HCT116 (cell line): Measurements from ENCODE around the gene TRAF5. TPM values are rescaled to one million over a fixed set of nuclear protein-coding genes. Genes with fewer than 3 reads are reported as not detected.

ENCODE experiments used
- ATAC-seq: fragments of 200-7000 bp; cut with Tn5 transposase; 2 replicates; pipeline ENCODE4 v1.9.1; 2020; ENCODE audit warnings: mild to moderate bottlenecking, moderate library complexity
- BruUV-seq: library from RNA; stranded (reverse); fragments of 400-500 nt; replicated peaks from 2 replicates; lab custom pipeline; 2021; lab: Mats Ljungman, UMichigan
- CTCF ChIA-PET: fragments of 300-600 bp; sonication (Branson Sonifier 250); formaldehyde crosslinking; loops from one replicate; lab custom pipeline; 2021; ENCODE audit warnings: antibody characterized with exemption; lab: Charles Lee
- POLR2A ChIA-PET: fragments of 300-600, 350-600 bp; sonication (Branson Sonifier 250); formaldehyde crosslinking; loops from one replicate; lab custom pipeline; 2021; ENCODE audit warnings: antibody characterized with exemption; lab: Charles Lee
- RAD21 ChIA-PET, 2 experiments: fragments of 300-600 bp; sonication (Branson Sonifier 250); formaldehyde crosslinking; loops; one replicate each; lab custom pipeline; 2023; ENCODE audit warnings: low total read pairs in 2 of 2; ENCODE audit not compliant: uncharacterized antibody in 2 of 2, unreplicated experiment in 2 of 2, low non-redundant PET in 1 of 2; lab: Charles Lee
- DNase-seq: peaks from one replicate; pipeline ENCODE4 v3.0.0-alpha.2; 2010; ENCODE audit warnings: low read depth, low spot score
- H2AFZ ChIP-seq: fragments of 200-600 bp; shearing (Covaris generic), sonication (generic); 2 replicates; pipeline ENCODE4 v1.6.1; 2017; ENCODE audit warnings: low read depth, mixed run types, mixed read lengths, antibody characterized with exemption, low read length; ENCODE audit not compliant: poor library complexity, severe bottlenecking
- H3K27ac ChIP-seq: 2 replicates; pipeline ENCODE4 v1.5.1; 2012; ENCODE audit warnings: low read depth, low read length
- H3K27me3 ChIP-seq: fragments of 200-600 bp; sonication (generic); 2 replicates; pipeline ENCODE4 v1.6.1; 2016; ENCODE audit warnings: mixed run types, low read length, mixed read lengths; ENCODE audit not compliant: insufficient read depth
- H3K36me3 ChIP-seq, 2 experiments: fragments of 200-500 bp in 1 of 2; fragments of 200-600 bp in 1 of 2; sonication (Bioruptor generic) in 1 of 2; sonication (generic) in 1 of 2; 2 replicates each; pipeline versions ENCODE4 v1.5.1 to v1.6.1; 2014 to 2016; ENCODE audit warnings: low read length in 2 of 2, inconsistent platforms in 1 of 2, mixed read lengths in 1 of 2, mixed run types in 1 of 2; ENCODE audit not compliant: insufficient read depth in 2 of 2, control insufficient read depth in 1 of 2
- H3K4me1 ChIP-seq, 2 experiments: fragments of 200-600 bp in 1 of 2; sonication (generic) in 1 of 2; 2 replicates each; pipeline versions ENCODE4 v1.5.1 to v1.6.1; 2012 to 2017; ENCODE audit warnings: low read length in 2 of 2, inconsistent platforms in 1 of 2, mild to moderate bottlenecking in 1 of 2, mixed read lengths in 1 of 2, mixed run types in 1 of 2, moderate library complexity in 1 of 2; ENCODE audit not compliant: insufficient read depth in 2 of 2, control insufficient read depth in 1 of 2
- H3K4me2 ChIP-seq: fragments of 200-600 bp; sonication (generic); 2 replicates; pipeline ENCODE4 v1.6.1; 2017; ENCODE audit warnings: mixed run types, low read length, mixed read lengths
- H3K4me3 ChIP-seq, 2 experiments: fragments of 200-600 bp in 1 of 2; sonication (generic) in 1 of 2; replicated peaks in 1 of 2; 2 replicates each; pipeline ENCODE4 v1.5.1; 2011 to 2016; ENCODE audit warnings: low read length in 2 of 2, control low read depth in 1 of 2, low read depth in 1 of 2, mild to moderate bottlenecking in 1 of 2, mixed read lengths in 1 of 2, mixed run types in 1 of 2
- H3K79me2 ChIP-seq: fragments of 200-600 bp; sonication (generic); 2 replicates; pipeline ENCODE4 v1.6.1; 2017; ENCODE audit warnings: mild to moderate bottlenecking, mixed run types, low read length, moderate library complexity, mixed read lengths; ENCODE audit not compliant: insufficient read depth
- H3K9ac ChIP-seq: fragments of 200-600 bp; sonication (generic); 2 replicates; pipeline ENCODE4 v1.6.1; 2016; ENCODE audit warnings: low read length, mixed read lengths
- H3K9me2 ChIP-seq: fragments of 200-600 bp; sonication (generic), shearing (Covaris generic); 2 replicates; pipeline ENCODE4 v1.6.1; 2017; ENCODE audit warnings: mixed run types, mild to moderate bottlenecking, moderate library complexity; ENCODE audit not compliant: insufficient read depth
- H3K9me3 ChIP-seq, 2 experiments: fragments of 200-500 bp in 1 of 2; fragments of 200-600 bp in 1 of 2; sonication (Bioruptor generic) in 1 of 2; sonication (generic) in 1 of 2; 2 replicates each; pipeline ENCODE4 v1.6.1; 2014 to 2017; ENCODE audit warnings: low read length in 2 of 2, mixed read lengths in 2 of 2, inconsistent platforms in 1 of 2, low read depth in 1 of 2, mild to moderate bottlenecking in 1 of 2, mixed run types in 1 of 2, moderate library complexity in 1 of 2; ENCODE audit not compliant: control insufficient read depth in 1 of 2, insufficient read depth in 1 of 2
- H4K20me1 ChIP-seq: fragments of 200-600 bp; sonication (generic), shearing (Covaris generic); 2 replicates; pipeline ENCODE4 v1.6.1; 2017; ENCODE audit warnings: mixed run types, mild to moderate bottlenecking, moderate library complexity; ENCODE audit not compliant: insufficient read depth
- MAX ChIP-seq: IDR thresholded peaks from 2 replicates; pipeline ENCODE4 v1.6.1; 2012
- RAD21 ChIP-seq: IDR thresholded peaks from 2 replicates; pipeline ENCODE4 v1.6.1; 2012; ENCODE audit warnings: low read depth, mild to moderate bottlenecking
- intact Hi-C: fragments of 100-400 bp; cut with micrococcal nuclease; formaldehyde crosslinking; loops from 2 replicates; pipeline ENCODE4 v1.10.0; 2022
- total RNA-seq: library from RNA; stranded (reverse); gene quantifications from one replicate; pipeline ENCODE4 v1.2.1, GENCODE V29; 2021; ENCODE audit not compliant: unreplicated experiment
- TF ChIP-seq, protein P1 (sequence below), 3 experiments: fragments of 200-600 bp in 1 of 3; sonication (generic) in 1 of 3; IDR thresholded peaks in 2 of 3; conservative IDR thresholded peaks in 1 of 3; 2 replicates each; pipeline ENCODE4 v1.5.1; 2012 to 2017; ENCODE audit warnings: low read depth in 2 of 3, low read length in 2 of 3, antibody characterized with exemption in 1 of 3, borderline replicate concordance in 1 of 3, control low read depth in 1 of 3, mild to moderate bottlenecking in 1 of 3, mixed read lengths in 1 of 3, mixed run types in 1 of 3, moderate library complexity in 1 of 3; ENCODE audit not compliant: insufficient read depth in 1 of 3

The TRAF5 gene
- total RNA-seq, 1 experiment from 2014 or later = 6.5 TPM

- POLR2A ChIA-PET = no interaction called here
- Histone ChIP-seq H3K9me2 (no peaks in the 10 kb centered on the region), H3K79me2 (no peaks in the 10 kb centered on the region), H2AFZ (no peak overlapping the region), H3K27ac (no peak overlapping the region)
- DNase-seq = no peak
- CTCF ChIA-PET = no interaction called here
- RAD21 ChIA-PET = no interaction called here
- TF ChIP-seq, protein P1, sequence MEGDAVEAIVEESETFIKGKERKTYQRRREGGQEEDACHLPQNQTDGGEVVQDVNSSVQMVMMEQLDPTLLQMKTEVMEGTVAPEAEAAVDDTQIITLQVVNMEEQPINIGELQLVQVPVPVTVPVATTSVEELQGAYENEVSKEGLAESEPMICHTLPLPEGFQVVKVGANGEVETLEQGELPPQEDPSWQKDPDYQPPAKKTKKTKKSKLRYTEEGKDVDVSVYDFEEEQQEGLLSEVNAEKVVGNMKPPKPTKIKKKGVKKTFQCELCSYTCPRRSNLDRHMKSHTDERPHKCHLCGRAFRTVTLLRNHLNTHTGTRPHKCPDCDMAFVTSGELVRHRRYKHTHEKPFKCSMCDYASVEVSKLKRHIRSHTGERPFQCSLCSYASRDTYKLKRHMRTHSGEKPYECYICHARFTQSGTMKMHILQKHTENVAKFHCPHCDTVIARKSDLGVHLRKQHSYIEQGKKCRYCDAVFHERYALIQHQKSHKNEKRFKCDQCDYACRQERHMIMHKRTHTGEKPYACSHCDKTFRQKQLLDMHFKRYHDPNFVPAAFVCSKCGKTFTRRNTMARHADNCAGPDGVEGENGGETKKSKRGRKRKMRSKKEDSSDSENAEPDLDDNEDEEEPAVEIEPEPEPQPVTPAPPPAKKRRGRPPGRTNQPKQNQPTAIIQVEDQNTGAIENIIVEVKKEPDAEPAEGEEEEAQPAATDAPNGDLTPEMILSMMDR (IDR thresholded peaks at IDR 0.05 in 2 of 3, conservative IDR thresholded peaks at IDR 0.05 in 1 of 3; ENCODE audit: borderline replicate concordance in 1 of 3, insufficient read depth in 1 of 3, low read depth in 2 of 3, low read length in 2 of 3) = no peak
- TF ChIP-seq, all 23 proteins: peak for 0
- no peaks in the 10 kb centered on the region for H3K27me3 ChIP-seq
- H3K9ac ChIP-seq = no peak overlapping the region
- H3K4me3 ChIP-seq = no peak overlapping the region
- no peaks in the 10 kb centered on the region for H3K9me3 ChIP-seq
- H3K4me1 ChIP-seq = no peaks in the 10 kb centered on the region
- intact Hi-C loops = no loop called here
- no peaks in the 10 kb centered on the region for H4K20me1 ChIP-seq
- H3K36me3 ChIP-seq = peaks cover 3 to 7% of the 10 kb centered on the region in 2 experiments; a peak in 3 of 4 replicates
- H3K4me2 ChIP-seq = no peak overlapping the region
- no TSS peak for BruUV-seq
- ATAC-seq = no peak
Observed at GRCh38 chr1:211313392-211313791, 13.2 kb upstream of the TRAF5 start.

DNA sequence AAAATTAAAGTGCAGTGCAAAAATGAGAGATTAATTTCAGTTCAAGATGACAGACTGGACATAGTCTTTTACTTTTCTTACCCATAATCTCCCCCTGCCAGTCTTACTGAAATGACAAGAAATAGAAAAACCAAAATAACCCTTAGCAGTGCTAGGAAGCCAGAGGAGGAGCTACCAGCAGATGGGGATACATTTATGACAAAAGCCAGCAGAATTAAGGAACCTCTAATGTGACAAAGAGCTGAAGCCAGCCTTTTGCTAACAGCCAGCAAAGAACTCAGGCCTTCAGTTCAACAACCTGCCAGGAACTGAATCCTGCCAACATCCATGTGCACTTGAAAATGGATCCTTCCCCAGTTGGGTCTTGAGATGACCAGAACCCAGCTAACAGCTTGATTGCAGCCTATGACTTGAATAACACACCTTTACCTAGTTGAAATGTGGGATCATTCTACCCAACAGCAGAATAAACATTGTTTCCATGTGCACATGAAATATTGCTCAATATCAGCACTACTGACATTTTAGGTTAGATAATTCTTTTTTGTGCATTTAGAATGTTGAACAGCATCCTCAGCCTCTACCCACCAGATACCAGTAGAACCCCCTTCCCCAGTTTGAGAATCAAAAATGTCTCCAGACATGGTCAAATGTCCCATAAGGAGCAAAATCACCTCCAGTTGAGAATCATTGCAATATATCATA is 7.9 kb upstream of the TRAF5 start:
- no TSS peak for BruUV-seq
- RAD21 ChIA-PET = no interaction called here

More for the DNA sequence above, 7.9 kb upstream of the TRAF5 start:
- no peak for DNase-seq
- POLR2A ChIA-PET = no interaction called here
- H3K4me3 ChIP-seq = no peak overlapping the region
- H4K20me1 ChIP-seq = no peaks in the 10 kb centered on the region
- H3K4me1 ChIP-seq = peaks cover 0 to 8% of the 10 kb centered on the region in 2 experiments; a peak in 2 of 4 replicates
- no peaks in the 10 kb centered on the region for H3K79me2 ChIP-seq
- no peak overlapping the region for H2AFZ ChIP-seq
- no peaks in the 10 kb centered on the region for H3K27me3 ChIP-seq
- CTCF ChIA-PET = no interaction called here
- H3K9me3 ChIP-seq = no peaks in the 10 kb centered on the region
- no peak overlapping the region for H3K27ac ChIP-seq
- no peaks in the 10 kb centered on the region for H3K9me2 ChIP-seq
- H3K4me2 ChIP-seq = no peak overlapping the region
- TF ChIP-seq MAX (no peak), RAD21 (peak; percentile 18; the same call in 1 of the 2 replicates)
- H3K9ac ChIP-seq = no peak overlapping the region
- intact Hi-C loops = no loop called here
- peaks cover 0 to 4% of the 10 kb centered on the region in 2 experiments; a peak in 2 of 4 replicates for H3K36me3 ChIP-seq
- no peak for ATAC-seq
